GM18870 (cell line): Measurements from ENCODE around the gene GNAQ.
"Not testable (repeated sequence)": the region's sequence is repeated elsewhere in the genome, so short reads cannot be mapped to it uniquely, and the experiment has no call there.

Experiments used
- ATAC-seq: cut with Tn5 transposase; IDR thresholded peaks from one replicate; pipeline ENCODE4 v1.9.1; 2021; ENCODE audit warnings: moderate library complexity; ENCODE audit not compliant: unreplicated experiment

Gene GNAQ

GRCh38 chr9:77710965-77711648 lies 320.5 kb downstream of the GNAQ start:
- ATAC-seq: no peak

DNA sequence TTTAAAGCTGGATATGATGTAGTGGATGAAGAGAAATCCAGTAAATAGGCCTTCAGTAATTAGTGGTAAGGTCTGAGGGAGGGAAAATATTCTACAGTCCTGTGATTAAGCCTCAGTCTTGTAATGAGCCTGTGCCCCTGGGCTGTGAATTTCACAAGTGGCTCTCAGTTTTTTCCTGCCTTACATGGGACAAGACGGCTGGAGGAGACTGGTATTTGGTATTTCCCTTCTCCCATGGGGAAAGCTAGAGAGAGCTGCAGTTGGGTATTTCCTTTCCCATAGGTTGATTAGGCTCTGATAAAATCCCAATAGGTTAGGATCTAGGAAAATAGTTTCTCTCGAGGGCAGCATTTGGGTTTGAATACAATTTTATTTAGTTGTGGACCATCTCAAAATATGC lies 321.3 kb downstream of the GNAQ start:
- no peak for ATAC-seq

- no peak for ATAC-seq
These were observed 323.4 kb downstream of the GNAQ start for GRCh38 chr9:77708064-77708815.

GRCh38 chr9:77707383-77708063 lies 324.1 kb downstream of the GNAQ start:
- ATAC-seq: no peak

DNA sequence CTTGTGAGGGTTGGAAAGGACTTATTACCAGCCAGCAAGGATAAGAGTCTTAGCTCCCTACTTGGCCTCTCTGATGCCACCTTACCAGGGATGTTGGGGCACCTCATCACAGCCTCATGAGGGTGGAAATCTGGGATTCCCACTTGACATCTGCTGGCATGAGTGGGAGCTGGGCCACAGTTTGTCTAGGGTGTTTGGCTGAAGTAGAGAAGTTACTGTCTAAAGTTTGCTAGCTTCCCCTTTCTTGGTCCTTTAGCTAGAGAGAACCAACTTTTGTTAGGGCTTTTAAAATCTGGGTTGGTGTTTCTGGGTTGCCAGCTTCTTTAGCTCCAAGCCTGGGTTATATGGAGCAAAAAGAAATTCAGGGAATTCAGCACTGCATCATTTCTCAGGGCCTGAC lies 326.0 kb downstream of the GNAQ start:
- ATAC-seq: no peak

DNA sequence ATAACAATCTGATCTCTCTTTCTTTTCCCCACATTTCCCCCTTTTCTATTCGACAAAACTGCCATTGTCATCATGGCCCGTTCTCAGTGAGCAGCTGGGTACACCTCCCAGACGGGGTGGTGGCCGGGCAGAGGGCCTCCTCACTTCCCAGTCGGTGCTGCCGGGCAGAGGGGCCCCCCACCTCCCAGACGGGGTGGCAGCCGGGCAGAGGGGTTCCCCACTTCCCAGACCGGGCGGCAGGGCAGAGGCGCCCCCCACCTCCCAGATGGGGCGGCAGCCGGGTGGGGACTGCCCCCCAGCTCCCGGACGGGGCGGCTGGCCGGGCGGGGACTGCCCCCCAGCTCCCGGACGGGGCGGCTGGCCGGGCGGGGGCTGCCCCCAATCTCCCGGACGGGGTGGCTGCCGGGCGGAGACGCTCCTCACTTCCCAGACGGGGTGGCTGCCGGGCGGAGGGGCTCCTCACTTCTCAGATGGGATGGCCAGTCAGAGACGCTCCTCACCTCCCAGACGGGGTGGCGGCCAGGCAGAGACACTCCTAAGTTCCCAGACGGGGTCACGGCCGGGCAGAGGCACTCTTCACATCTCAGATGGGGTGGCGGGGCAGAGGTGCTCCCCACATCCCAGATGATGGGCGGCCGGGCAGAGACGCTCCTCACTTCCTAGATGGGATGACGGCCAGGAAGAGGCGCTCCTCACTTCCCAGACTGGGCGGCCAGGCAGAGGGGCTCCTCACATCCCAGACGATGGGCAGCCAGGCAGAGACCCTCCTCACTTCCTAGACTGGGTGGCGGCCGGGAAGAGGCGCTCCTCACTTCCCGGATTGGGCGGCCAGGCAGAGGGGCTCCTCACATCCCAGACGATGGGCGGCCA lies 328.9 kb downstream of the GNAQ start:
- ATAC-seq: not testable (repeated sequence)

- ATAC-seq: no peak
These were observed 334.2 kb downstream of the GNAQ start for GRCh38 chr9:77697238-77697984.

DNA sequence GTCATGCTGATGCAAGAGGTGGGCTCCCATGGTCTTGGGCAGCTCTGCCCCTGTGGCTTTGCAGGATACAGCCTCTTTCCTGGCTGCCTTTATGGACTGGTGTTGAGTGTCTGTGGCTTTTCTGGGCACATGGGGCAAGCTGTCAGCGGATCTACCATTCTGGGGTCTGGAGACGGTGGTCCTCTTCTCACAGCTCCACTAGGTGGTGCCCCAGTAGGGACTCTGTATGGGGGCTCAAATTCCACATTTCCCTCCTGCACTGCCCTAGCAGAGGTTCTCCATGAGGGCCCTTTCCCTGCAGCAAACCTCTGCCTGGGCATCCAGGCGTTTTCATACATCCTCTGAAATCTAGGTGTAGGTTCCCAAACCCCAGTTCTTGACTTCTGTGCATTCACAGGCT lies 340.9 kb downstream of the GNAQ start:
- not testable (repeated sequence) for ATAC-seq

DNA sequence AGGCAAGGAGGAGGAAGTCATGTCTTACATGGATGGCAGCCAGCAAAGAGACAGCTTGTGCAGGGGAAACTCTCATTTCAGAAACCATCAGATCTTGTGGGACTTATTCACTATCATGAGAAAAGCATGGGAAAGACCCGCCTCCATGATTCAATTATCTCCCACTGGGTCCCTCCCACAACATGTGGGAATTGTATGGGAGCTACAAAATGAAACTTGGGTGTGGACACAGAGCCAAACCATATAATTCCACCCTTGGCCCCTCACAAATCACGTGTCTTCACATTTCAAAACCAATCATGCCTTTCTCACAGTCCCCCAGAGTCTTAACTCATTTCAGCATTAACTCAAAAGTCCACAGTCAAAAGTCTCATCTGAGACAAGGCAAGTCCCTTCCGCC lies 341.5 kb downstream of the GNAQ start:
- ATAC-seq: not testable (repeated sequence)

GRCh38 chr9:77687737-77688136 lies 343.9 kb downstream of the GNAQ start:
- not testable (repeated sequence) for ATAC-seq

DNA sequence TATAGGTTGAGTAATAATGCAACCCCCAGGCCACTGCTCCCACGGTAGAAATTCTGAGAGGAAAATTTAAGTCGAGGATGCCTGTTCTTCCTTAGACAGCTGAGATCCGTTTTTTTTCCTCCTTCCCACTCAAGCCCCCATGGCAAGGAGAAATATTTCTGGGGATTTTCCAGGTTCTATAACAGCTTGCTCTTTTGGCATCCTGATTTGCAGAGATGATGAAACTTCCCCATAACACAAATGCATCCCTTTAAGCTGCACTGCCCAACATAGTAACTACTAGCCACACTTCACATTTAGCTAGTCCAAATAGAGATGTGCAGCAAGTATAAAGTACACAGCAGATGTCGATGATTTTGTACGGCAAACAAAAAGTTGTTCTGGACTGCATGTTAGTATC lies 351.0 kb downstream of the GNAQ start:
- ATAC-seq: no peak

DNA sequence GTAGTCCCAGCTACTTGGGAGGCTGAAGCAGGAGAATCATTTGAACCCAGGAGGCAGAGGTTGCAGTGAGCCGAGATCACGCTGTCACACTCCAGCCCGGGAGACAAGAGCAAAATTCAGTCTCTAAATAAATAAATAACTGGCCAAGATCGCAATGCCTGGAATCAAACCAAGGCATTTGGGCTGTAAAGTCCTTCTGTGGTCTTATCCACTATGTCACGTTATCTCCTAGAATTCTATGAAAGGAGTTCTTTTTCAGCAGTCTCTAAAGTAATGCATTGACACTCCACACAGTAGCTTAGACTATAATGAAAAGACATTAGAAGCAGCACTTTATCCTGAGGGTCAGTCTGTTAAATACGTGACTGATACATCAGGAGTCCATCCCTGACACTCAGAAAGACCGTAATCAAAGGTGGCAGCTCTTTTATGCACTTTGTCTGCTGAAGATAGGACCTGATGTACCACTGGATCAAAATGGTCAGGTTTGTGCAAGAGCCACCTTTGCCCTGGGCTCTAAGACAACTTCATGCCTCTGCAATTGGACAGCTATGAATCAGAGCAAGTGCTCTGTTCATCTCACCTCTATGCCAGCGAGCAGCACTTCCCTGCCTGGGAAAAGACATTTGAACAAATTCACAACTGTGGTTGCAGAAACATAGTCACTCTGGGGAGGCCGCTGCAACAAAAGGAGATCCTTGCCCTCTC lies 351.8 kb downstream of the GNAQ start:
- ATAC-seq: no peak

- no peak for ATAC-seq
These were observed 352.5 kb downstream of the GNAQ start for GRCh38 chr9:77679088-77679487.

GRCh38 chr9:77677957-77678535 lies 353.6 kb downstream of the GNAQ start:
- ATAC-seq: no peak

GRCh38 chr9:77677397-77677796 lies 354.2 kb downstream of the GNAQ start:
- ATAC-seq: no peak

GRCh38 chr9:77673941-77674791 lies 357.4 kb downstream of the GNAQ start:
- ATAC-seq: no peak

GRCh38 chr9:77672183-77672582 lies 359.4 kb downstream of the GNAQ start:
- ATAC-seq: no peak

DNA sequence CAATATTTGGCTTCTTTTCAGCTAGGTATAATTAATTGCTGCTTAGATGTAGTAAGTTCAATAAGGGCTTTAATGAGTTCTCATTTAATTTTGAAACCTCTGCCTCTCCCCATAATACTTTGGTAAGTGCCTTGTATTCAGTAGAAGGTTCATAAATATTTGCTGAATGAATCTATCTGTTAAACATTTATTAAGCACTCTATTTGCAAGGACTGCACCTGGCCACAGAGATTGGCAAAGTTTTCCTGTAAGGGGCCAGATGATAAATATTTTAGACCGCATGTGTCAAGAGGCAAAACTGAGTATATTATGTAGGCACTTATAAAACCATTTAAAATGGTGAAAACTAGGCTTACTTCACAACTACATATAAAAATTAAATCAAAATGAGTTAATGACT lies 364.5 kb downstream of the GNAQ start:
- no peak for ATAC-seq
